Psoas muscle (tissue), 8 donors: Measurements from ENCODE around the gene ABCC3. TPM values are rescaled to one million over a fixed set of nuclear protein-coding genes. Genes with fewer than 3 reads are reported as not detected.

ENCODE experiments used
- ATAC-seq, 4 donors: fragments of 200-7000 bp; cut with Tn5 transposase; one replicate each; pipeline ENCODE4 v1.9.1; 2020; ENCODE audit warnings: moderate library complexity in 3 of 4, mild to moderate bottlenecking in 2 of 4
- DNase-seq, 2 donors: peaks; one replicate each; pipeline ENCODE4 v3.0.0-alpha.2; 2020
- H3K27ac ChIP-seq: fragments of 200-600 bp; one replicate; pipeline ENCODE4 v1.8.0; 2022
- H3K27me3 ChIP-seq, 3 donors: fragments of 200-600 bp in 1 of 3; one replicate each; pipeline versions ENCODE4 v1.6.1 to v1.8.0; 2013 to 2022; ENCODE audit warnings: low read length in 2 of 3, mild to moderate bottlenecking in 2 of 3, moderate library complexity in 1 of 3; ENCODE audit not compliant: insufficient read depth in 3 of 3
- H3K36me3 ChIP-seq, 2 donors: fragments of 200-600 bp in 1 of 2; one replicate each; pipeline versions ENCODE4 v1.6.1 to v1.8.0; 2013 to 2022; ENCODE audit warnings: low read depth in 1 of 2, mild to moderate bottlenecking in 1 of 2, moderate library complexity in 1 of 2; ENCODE audit not compliant: insufficient read depth in 1 of 2
- H3K4me1 ChIP-seq: fragments of 200-600 bp; one replicate; pipeline ENCODE4 v1.8.0; 2022
- H3K4me3 ChIP-seq: fragments of 200-600 bp; one replicate; pipeline ENCODE4 v1.8.0; 2022; ENCODE audit warnings: mild to moderate bottlenecking
- H3K9me3 ChIP-seq: fragments of 200-600 bp; one replicate; pipeline ENCODE4 v1.8.0; 2022
- CTCF ChIP-seq: fragments of 200-600 bp; IDR thresholded peaks from one replicate; pipeline ENCODE4 v1.8.0; 2022; ENCODE audit warnings: antibody characterized with exemption
- WGBS, 3 donors: extraction: QIAGEN DNeasy Blood & Tissue Kit; methylation state at CpG; one replicate each; pipeline versions ENCODE4 v1.1.6 to v1.1.7; 2013; 5-methylcytosine and 5-hydroxymethylcytosine counted together
- intact Hi-C, 2 donors: fragments of 100-400 bp; cut with DNase I; formaldehyde crosslinking; loops; one replicate each; pipeline versions ENCODE4 v1.11.0 to v1.14.2; 2022
- polyA plus RNA-seq, 3 donors: library from polyadenylated mRNA; stranded (reverse); fragments of 200-250 nt; gene quantifications; one replicate each; pipeline ENCODE4 v1.2.3, GENCODE V29; 2013
- total RNA-seq, 4 donors: library from RNA; stranded (reverse); fragmentation: NEBNext Ultra II Directional in 2 of 4; extraction: Animal tissue kit (Norgen Biotek cat#: 25700) in 2 of 4; gene quantifications; one replicate each; pipeline versions ENCODE4 v1.2.1 to v1.2.4, GENCODE V29; 2021 to 2023
- donor health status: healthy with polysubstance abuse.
- donor health status: DM: no; HTN: no; CAD: no; lungs with moderate emphysema.
- donor health status: Bipolar disorder and iron deficiency.
- donor health status: healthy.
- donor health status: DM: yes; HTN: yes; CAD: no.
- donor health status: DM: no; HTN: no; CAD: no.
- donor health status: DM: no; HTN: no; CAD: no.
- donor health status: DM: yes; HTN: yes; CAD: no.

The ABCC3 gene
- total and polyA plus RNA-seq, 7 donors, result 0.36 to 1.6 (median 0.61) TPM

- no peak for TF ChIP-seq CTCF
- Histone ChIP-seq H3K9me3 (no peaks in the 10 kb centered on the region), H3K27me3 (peaks cover 0 to 7% (median 0%) of the 10 kb centered on the region in 3 donors), H3K4me1 (no peaks in the 10 kb centered on the region), H3K27ac (no peak overlapping the region), H3K4me3 (no peak overlapping the region), H3K36me3 (no peaks in the 10 kb centered on the region)
- 73 to 79% (median 74%) methylated on average over 23 to 24 of the region's 24 CpGs for WGBS, 3 donors
- ATAC-seq, result no peak
- intact Hi-C loops, result no loop called here
- no peak for DNase-seq
Observed at GRCh38 chr17:50609380-50610074, 25.2 kb upstream of the ABCC3 start.

GRCh38 chr17:50611634-50612033 lies 23.0 kb upstream of the ABCC3 start:
- Histone ChIP-seq H3K27me3 (no peaks in the 10 kb centered on the region), H3K36me3 (no peaks in the 10 kb centered on the region), H3K27ac (no peak overlapping the region), H3K9me3 (no peaks in the 10 kb centered on the region), H3K4me1 (no peaks in the 10 kb centered on the region), H3K4me3 (no peak overlapping the region)
- ATAC-seq (no peak), DNase-seq (no peak)
- WGBS, 3 donors, result 93 to 94% (median 94%) methylated on average over 6 of the region's 6 CpGs
- intact Hi-C loops, result no loop called here
- TF ChIP-seq CTCF, result no peak

DNA sequence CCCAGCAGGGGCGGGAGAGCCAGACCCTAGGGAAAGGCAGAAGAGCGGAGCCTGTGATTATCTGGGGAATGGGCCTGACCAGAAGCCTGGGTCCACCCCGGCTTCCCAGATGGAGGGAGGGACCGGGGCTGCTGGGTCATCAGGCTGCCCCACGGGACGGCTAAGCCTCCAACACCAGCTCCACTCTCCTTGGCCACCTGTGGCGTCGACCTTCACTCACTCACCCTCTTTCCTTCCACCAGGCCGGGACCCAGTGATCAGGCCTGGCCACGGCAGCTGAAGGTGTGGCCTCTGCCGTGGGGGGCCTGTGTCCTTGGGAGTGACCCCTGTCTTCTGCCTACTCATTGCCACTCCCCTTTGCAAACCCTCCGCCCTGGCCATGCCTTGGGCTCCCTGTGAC lies 22.4 kb upstream of the ABCC3 start:
- no peaks in the 10 kb centered on the region for H3K9me3 ChIP-seq
- H3K27me3 ChIP-seq, result peaks cover 0 to 1% (median 0%) of the 10 kb centered on the region in 3 donors
- no peaks in the 10 kb centered on the region for H3K4me1 ChIP-seq
- no peak for DNase-seq
- 85 to 91% (median 90%) methylated on average over 10 to 12 of the region's 12 CpGs for WGBS, 3 donors
- intact Hi-C loops, result no loop called here
- no peaks in the 10 kb centered on the region for H3K36me3 ChIP-seq
- H3K4me3 ChIP-seq, result no peak overlapping the region
- no peak overlapping the region for H3K27ac ChIP-seq
- no peak for TF ChIP-seq CTCF
- ATAC-seq, result no peak

- TF ChIP-seq CTCF, result peak; percentile 9
- ATAC-seq, result no peak
Observed at GRCh38 chr17:50613007-50613992, 21.4 kb upstream of the ABCC3 start.

More at GRCh38 chr17:50613007-50613992, 21.4 kb upstream of the ABCC3 start:
- Histone ChIP-seq H3K4me1 (no peaks in the 10 kb centered on the region), H3K9me3 (no peaks in the 10 kb centered on the region), H3K27me3 (peaks cover 0 to 1% (median 0%) of the 10 kb centered on the region in 3 donors), H3K4me3 (no peak overlapping the region), H3K36me3 (no peaks in the 10 kb centered on the region), H3K27ac (no peak overlapping the region)
- 52 to 60% (median 55%) methylated on average over 23 to 26 of the region's 26 CpGs for WGBS, 3 donors
- DNase-seq, result no peak
- intact Hi-C loops, result no loop called here
